HCT116 (cell line): ENCODE measurements around the gene ARCN1. TPM values are rescaled to one million over a fixed set of nuclear protein-coding genes. Genes with fewer than 3 reads are reported as not detected.
A peak's percentile ranks its signal among the peaks of the same experiment; 100 is the strongest.

Source experiments
- ATAC-seq: fragments of 200-7000 bp; cut with Tn5 transposase; 2 replicates; pipeline ENCODE4 v1.9.1; 2020; ENCODE audit warnings: mild to moderate bottlenecking, moderate library complexity
- BruUV-seq: library from RNA; stranded (reverse); fragments of 400-500 nt; replicated peaks from 2 replicates; lab custom pipeline; 2021; lab: Mats Ljungman, UMichigan
- CTCF ChIA-PET: fragments of 300-600 bp; sonication (Branson Sonifier 250); formaldehyde crosslinking; loops from one replicate; lab custom pipeline; 2021; ENCODE audit warnings: antibody characterized with exemption; lab: Charles Lee
- POLR2A ChIA-PET: fragments of 300-600, 350-600 bp; sonication (Branson Sonifier 250); formaldehyde crosslinking; loops from one replicate; lab custom pipeline; 2021; ENCODE audit warnings: antibody characterized with exemption; lab: Charles Lee
- RAD21 ChIA-PET, 2 experiments: fragments of 300-600 bp; sonication (Branson Sonifier 250); formaldehyde crosslinking; loops; one replicate each; lab custom pipeline; 2023; ENCODE audit warnings: low total read pairs in 2 of 2; ENCODE audit not compliant: uncharacterized antibody in 2 of 2, unreplicated experiment in 2 of 2, low non-redundant PET in 1 of 2; lab: Charles Lee
- DNase-seq: peaks from one replicate; pipeline ENCODE4 v3.0.0-alpha.2; 2010; ENCODE audit warnings: low read depth, low spot score
- H2AFZ ChIP-seq: fragments of 200-600 bp; shearing (Covaris generic), sonication (generic); 2 replicates; pipeline ENCODE4 v1.6.1; 2017; ENCODE audit warnings: low read depth, mixed run types, mixed read lengths, antibody characterized with exemption, low read length; ENCODE audit not compliant: poor library complexity, severe bottlenecking
- H3K27ac ChIP-seq: 2 replicates; pipeline ENCODE4 v1.5.1; 2012; ENCODE audit warnings: low read depth, low read length
- H3K27me3 ChIP-seq: fragments of 200-600 bp; sonication (generic); 2 replicates; pipeline ENCODE4 v1.6.1; 2016; ENCODE audit warnings: mixed run types, low read length, mixed read lengths; ENCODE audit not compliant: insufficient read depth
- H3K36me3 ChIP-seq, 2 experiments: fragments of 200-500 bp in 1 of 2; fragments of 200-600 bp in 1 of 2; sonication (Bioruptor generic) in 1 of 2; sonication (generic) in 1 of 2; 2 replicates each; pipeline versions ENCODE4 v1.5.1 to v1.6.1; 2014 to 2016; ENCODE audit warnings: low read length in 2 of 2, inconsistent platforms in 1 of 2, mixed read lengths in 1 of 2, mixed run types in 1 of 2; ENCODE audit not compliant: insufficient read depth in 2 of 2, control insufficient read depth in 1 of 2
- H3K4me1 ChIP-seq, 2 experiments: fragments of 200-600 bp in 1 of 2; sonication (generic) in 1 of 2; 2 replicates each; pipeline versions ENCODE4 v1.5.1 to v1.6.1; 2012 to 2017; ENCODE audit warnings: low read length in 2 of 2, inconsistent platforms in 1 of 2, mild to moderate bottlenecking in 1 of 2, mixed read lengths in 1 of 2, mixed run types in 1 of 2, moderate library complexity in 1 of 2; ENCODE audit not compliant: insufficient read depth in 2 of 2, control insufficient read depth in 1 of 2
- H3K4me2 ChIP-seq: fragments of 200-600 bp; sonication (generic); 2 replicates; pipeline ENCODE4 v1.6.1; 2017; ENCODE audit warnings: mixed run types, low read length, mixed read lengths
- H3K4me3 ChIP-seq, 2 experiments: fragments of 200-600 bp in 1 of 2; sonication (generic) in 1 of 2; replicated peaks in 1 of 2; 2 replicates each; pipeline ENCODE4 v1.5.1; 2011 to 2016; ENCODE audit warnings: low read length in 2 of 2, control low read depth in 1 of 2, low read depth in 1 of 2, mild to moderate bottlenecking in 1 of 2, mixed read lengths in 1 of 2, mixed run types in 1 of 2
- H3K79me2 ChIP-seq: fragments of 200-600 bp; sonication (generic); 2 replicates; pipeline ENCODE4 v1.6.1; 2017; ENCODE audit warnings: mild to moderate bottlenecking, mixed run types, low read length, moderate library complexity, mixed read lengths; ENCODE audit not compliant: insufficient read depth
- H3K9ac ChIP-seq: fragments of 200-600 bp; sonication (generic); 2 replicates; pipeline ENCODE4 v1.6.1; 2016; ENCODE audit warnings: low read length, mixed read lengths
- H3K9me2 ChIP-seq: fragments of 200-600 bp; sonication (generic), shearing (Covaris generic); 2 replicates; pipeline ENCODE4 v1.6.1; 2017; ENCODE audit warnings: mixed run types, mild to moderate bottlenecking, moderate library complexity; ENCODE audit not compliant: insufficient read depth
- H3K9me3 ChIP-seq, 2 experiments: fragments of 200-500 bp in 1 of 2; fragments of 200-600 bp in 1 of 2; sonication (Bioruptor generic) in 1 of 2; sonication (generic) in 1 of 2; 2 replicates each; pipeline ENCODE4 v1.6.1; 2014 to 2017; ENCODE audit warnings: low read length in 2 of 2, mixed read lengths in 2 of 2, inconsistent platforms in 1 of 2, low read depth in 1 of 2, mild to moderate bottlenecking in 1 of 2, mixed run types in 1 of 2, moderate library complexity in 1 of 2; ENCODE audit not compliant: control insufficient read depth in 1 of 2, insufficient read depth in 1 of 2
- H4K20me1 ChIP-seq: fragments of 200-600 bp; sonication (generic), shearing (Covaris generic); 2 replicates; pipeline ENCODE4 v1.6.1; 2017; ENCODE audit warnings: mixed run types, mild to moderate bottlenecking, moderate library complexity; ENCODE audit not compliant: insufficient read depth
- CBX3 ChIP-seq: IDR thresholded peaks from 2 replicates; pipeline ENCODE4 v1.6.1; 2012; ENCODE audit warnings: low read depth
- CEBPB ChIP-seq: IDR thresholded peaks from 2 replicates; pipeline ENCODE4 v1.6.1; 2012; ENCODE audit warnings: low read depth
- EGR1 ChIP-seq: IDR thresholded peaks from 2 replicates; pipeline ENCODE4 v1.6.1; 2012; ENCODE audit warnings: low read depth
- EZH2phosphoT487 ChIP-seq: fragments of 200-600 bp; IDR thresholded peaks from 2 replicates; pipeline ENCODE4 v1.6.1; 2018; ENCODE audit warnings: antibody characterized with exemption, borderline replicate concordance
- FOSL1 ChIP-seq: IDR thresholded peaks from 2 replicates; pipeline ENCODE4 v1.6.1; 2012; ENCODE audit warnings: low read depth
- POLR2A ChIP-seq: IDR thresholded peaks from 2 replicates; pipeline ENCODE4 v1.7.0; 2011; ENCODE audit warnings: borderline replicate concordance; ENCODE audit not compliant: insufficient read depth, insufficient read length; ENCODE audit errors: extremely low read depth
- POLR2AphosphoS5 ChIP-seq: IDR thresholded peaks from 2 replicates; pipeline ENCODE4 v1.6.1; 2011; ENCODE audit warnings: mild to moderate bottlenecking, low read depth, low read length, moderate library complexity
- RAD21 ChIP-seq: IDR thresholded peaks from 2 replicates; pipeline ENCODE4 v1.6.1; 2012; ENCODE audit warnings: low read depth, mild to moderate bottlenecking
- SRF ChIP-seq: IDR thresholded peaks from 2 replicates; pipeline ENCODE4 v1.6.1; 2012; ENCODE audit warnings: low read depth
- TCF7L2 ChIP-seq: IDR thresholded peaks from 2 replicates; pipeline ENCODE4 v1.7.0; 2011; ENCODE audit warnings: borderline replicate concordance, inconsistent platforms; ENCODE audit not compliant: insufficient read depth, insufficient read length; ENCODE audit errors: extremely low read depth
- YY1 ChIP-seq: IDR thresholded peaks from 2 replicates; pipeline ENCODE4 v1.6.1; 2011; ENCODE audit warnings: low read length, low read depth, moderate library complexity, mild to moderate bottlenecking; ENCODE audit not compliant: insufficient replicate concordance; ENCODE audit errors: extremely low read depth
- ZFX ChIP-seq: fragments of 450-650 bp; IDR thresholded peaks from 2 replicates; pipeline ENCODE4 v1.6.1; 2017
- ZNF274 ChIP-seq: fragments of 200-500 bp; sonication (Bioruptor generic); IDR thresholded peaks from 2 replicates; pipeline ENCODE4 v1.6.1; 2014; ENCODE audit warnings: mild to moderate bottlenecking, low read depth, low read length, inconsistent platforms
- intact Hi-C: fragments of 100-400 bp; cut with micrococcal nuclease; formaldehyde crosslinking; loops from 2 replicates; pipeline ENCODE4 v1.10.0; 2022
- total RNA-seq: library from RNA; stranded (reverse); gene quantifications from one replicate; pipeline ENCODE4 v1.2.1, GENCODE V29; 2021; ENCODE audit not compliant: unreplicated experiment
- TF ChIP-seq, protein P1 (sequence below), 3 experiments: fragments of 200-600 bp in 1 of 3; sonication (generic) in 1 of 3; IDR thresholded peaks in 2 of 3; conservative IDR thresholded peaks in 1 of 3; 2 replicates each; pipeline ENCODE4 v1.5.1; 2012 to 2017; ENCODE audit warnings: low read depth in 2 of 3, low read length in 2 of 3, antibody characterized with exemption in 1 of 3, borderline replicate concordance in 1 of 3, control low read depth in 1 of 3, mild to moderate bottlenecking in 1 of 3, mixed read lengths in 1 of 3, mixed run types in 1 of 3, moderate library complexity in 1 of 3; ENCODE audit not compliant: insufficient read depth in 1 of 3
- TF ChIP-seq, protein P2 (sequence below): IDR thresholded peaks from 2 replicates; pipeline ENCODE4 v1.6.1; 2012; ENCODE audit warnings: low read depth
- TF ChIP-seq, protein P3 (sequence below): IDR thresholded peaks from 2 replicates; pipeline ENCODE4 v1.6.1; 2011; ENCODE audit warnings: mild to moderate bottlenecking, low read length, moderate library complexity; ENCODE audit not compliant: insufficient replicate concordance; ENCODE audit errors: extremely low read depth

ARCN1 gene
- total RNA-seq, 1 experiment from 2014 or later, result 147 TPM

DNA sequence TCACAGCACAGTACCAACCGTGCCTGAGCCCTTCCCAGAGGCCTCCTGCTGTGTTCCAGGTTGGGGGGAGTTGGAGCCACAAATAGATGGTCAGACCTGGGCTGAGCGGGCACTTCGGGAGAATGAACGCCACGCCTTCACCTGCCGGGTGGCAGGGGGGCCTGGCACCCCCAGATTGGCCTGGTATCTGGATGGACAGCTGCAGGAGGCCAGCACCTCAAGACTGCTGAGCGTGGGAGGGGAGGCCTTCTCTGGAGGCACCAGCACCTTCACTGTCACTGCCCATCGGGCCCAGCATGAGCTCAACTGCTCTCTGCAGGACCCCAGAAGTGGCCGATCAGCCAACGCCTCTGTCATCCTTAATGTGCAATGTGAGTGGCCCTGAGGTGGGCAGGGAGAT lies 40.1 kb upstream of the ARCN1 start:
- H3K4me1 ChIP-seq, result peaks cover 17 to 29% of the 10 kb centered on the region in 2 experiments

More for the DNA sequence above, 40.1 kb upstream of the ARCN1 start:
- CTCF ChIA-PET, result no interaction called here
- Histone ChIP-seq H3K36me3 (no peaks in the 10 kb centered on the region; a peak in 1 of 4 replicates), H2AFZ (no peak overlapping the region), H3K27me3 (no peaks in the 10 kb centered on the region), H4K20me1 (no peaks in the 10 kb centered on the region), H3K4me3 (peak overlapping the region; percentile 89 to 94), H3K4me2 (peak overlapping the region; percentile 82), H3K9me3 (no peaks in the 10 kb centered on the region), H3K9me2 (no peaks in the 10 kb centered on the region), H3K27ac (peak overlapping the region; percentile 87), H3K9ac (peak overlapping the region; percentile 65), H3K79me2 (no peaks in the 10 kb centered on the region)
- RAD21 ChIA-PET, result no interaction called here
- BruUV-seq, result no TSS peak
- no peak for TF ChIP-seq POLR2A
- TF ChIP-seq, protein P1, sequence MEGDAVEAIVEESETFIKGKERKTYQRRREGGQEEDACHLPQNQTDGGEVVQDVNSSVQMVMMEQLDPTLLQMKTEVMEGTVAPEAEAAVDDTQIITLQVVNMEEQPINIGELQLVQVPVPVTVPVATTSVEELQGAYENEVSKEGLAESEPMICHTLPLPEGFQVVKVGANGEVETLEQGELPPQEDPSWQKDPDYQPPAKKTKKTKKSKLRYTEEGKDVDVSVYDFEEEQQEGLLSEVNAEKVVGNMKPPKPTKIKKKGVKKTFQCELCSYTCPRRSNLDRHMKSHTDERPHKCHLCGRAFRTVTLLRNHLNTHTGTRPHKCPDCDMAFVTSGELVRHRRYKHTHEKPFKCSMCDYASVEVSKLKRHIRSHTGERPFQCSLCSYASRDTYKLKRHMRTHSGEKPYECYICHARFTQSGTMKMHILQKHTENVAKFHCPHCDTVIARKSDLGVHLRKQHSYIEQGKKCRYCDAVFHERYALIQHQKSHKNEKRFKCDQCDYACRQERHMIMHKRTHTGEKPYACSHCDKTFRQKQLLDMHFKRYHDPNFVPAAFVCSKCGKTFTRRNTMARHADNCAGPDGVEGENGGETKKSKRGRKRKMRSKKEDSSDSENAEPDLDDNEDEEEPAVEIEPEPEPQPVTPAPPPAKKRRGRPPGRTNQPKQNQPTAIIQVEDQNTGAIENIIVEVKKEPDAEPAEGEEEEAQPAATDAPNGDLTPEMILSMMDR (IDR thresholded peaks at IDR 0.05 in 2 of 3, conservative IDR thresholded peaks at IDR 0.05 in 1 of 3; ENCODE audit: borderline replicate concordance in 1 of 3, insufficient read depth in 1 of 3, low read depth in 2 of 3, low read length in 2 of 3), result no peak
- TF ChIP-seq TCF7L2, result no peak
- TF ChIP-seq CBX3, result no peak
- no peak for TF ChIP-seq EGR1
- TF ChIP-seq SRF, result no peak
- no peak for TF ChIP-seq CEBPB
- TF ChIP-seq EZH2phosphoT487, result no peak
- TF ChIP-seq, protein P2, sequence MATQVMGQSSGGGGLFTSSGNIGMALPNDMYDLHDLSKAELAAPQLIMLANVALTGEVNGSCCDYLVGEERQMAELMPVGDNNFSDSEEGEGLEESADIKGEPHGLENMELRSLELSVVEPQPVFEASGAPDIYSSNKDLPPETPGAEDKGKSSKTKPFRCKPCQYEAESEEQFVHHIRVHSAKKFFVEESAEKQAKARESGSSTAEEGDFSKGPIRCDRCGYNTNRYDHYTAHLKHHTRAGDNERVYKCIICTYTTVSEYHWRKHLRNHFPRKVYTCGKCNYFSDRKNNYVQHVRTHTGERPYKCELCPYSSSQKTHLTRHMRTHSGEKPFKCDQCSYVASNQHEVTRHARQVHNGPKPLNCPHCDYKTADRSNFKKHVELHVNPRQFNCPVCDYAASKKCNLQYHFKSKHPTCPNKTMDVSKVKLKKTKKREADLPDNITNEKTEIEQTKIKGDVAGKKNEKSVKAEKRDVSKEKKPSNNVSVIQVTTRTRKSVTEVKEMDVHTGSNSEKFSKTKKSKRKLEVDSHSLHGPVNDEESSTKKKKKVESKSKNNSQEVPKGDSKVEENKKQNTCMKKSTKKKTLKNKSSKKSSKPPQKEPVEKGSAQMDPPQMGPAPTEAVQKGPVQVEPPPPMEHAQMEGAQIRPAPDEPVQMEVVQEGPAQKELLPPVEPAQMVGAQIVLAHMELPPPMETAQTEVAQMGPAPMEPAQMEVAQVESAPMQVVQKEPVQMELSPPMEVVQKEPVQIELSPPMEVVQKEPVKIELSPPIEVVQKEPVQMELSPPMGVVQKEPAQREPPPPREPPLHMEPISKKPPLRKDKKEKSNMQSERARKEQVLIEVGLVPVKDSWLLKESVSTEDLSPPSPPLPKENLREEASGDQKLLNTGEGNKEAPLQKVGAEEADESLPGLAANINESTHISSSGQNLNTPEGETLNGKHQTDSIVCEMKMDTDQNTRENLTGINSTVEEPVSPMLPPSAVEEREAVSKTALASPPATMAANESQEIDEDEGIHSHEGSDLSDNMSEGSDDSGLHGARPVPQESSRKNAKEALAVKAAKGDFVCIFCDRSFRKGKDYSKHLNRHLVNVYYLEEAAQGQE, result no peak
- TF ChIP-seq ZFX, result no peak
- no peak for TF ChIP-seq YY1
- no peak for TF ChIP-seq POLR2AphosphoS5
- TF ChIP-seq ZNF274, result no peak
- TF ChIP-seq, protein P3, sequence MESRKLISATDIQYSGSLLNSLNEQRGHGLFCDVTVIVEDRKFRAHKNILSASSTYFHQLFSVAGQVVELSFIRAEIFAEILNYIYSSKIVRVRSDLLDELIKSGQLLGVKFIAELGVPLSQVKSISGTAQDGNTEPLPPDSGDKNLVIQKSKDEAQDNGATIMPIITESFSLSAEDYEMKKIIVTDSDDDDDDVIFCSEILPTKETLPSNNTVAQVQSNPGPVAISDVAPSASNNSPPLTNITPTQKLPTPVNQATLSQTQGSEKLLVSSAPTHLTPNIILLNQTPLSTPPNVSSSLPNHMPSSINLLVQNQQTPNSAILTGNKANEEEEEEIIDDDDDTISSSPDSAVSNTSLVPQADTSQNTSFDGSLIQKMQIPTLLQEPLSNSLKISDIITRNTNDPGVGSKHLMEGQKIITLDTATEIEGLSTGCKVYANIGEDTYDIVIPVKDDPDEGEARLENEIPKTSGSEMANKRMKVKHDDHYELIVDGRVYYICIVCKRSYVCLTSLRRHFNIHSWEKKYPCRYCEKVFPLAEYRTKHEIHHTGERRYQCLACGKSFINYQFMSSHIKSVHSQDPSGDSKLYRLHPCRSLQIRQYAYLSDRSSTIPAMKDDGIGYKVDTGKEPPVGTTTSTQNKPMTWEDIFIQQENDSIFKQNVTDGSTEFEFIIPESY, result no peak
- no peak for TF ChIP-seq FOSL1
- no peak for TF ChIP-seq RAD21
- DNase-seq, result no peak
- no peak for ATAC-seq
- POLR2A ChIA-PET, result no interaction called here
- intact Hi-C loops, result no loop called here
